Hematopoietic multipotent progenitor cell treated with erythropoietin and hydrocortisone succinate and interleukin-3 and kit ligand, for 17 days (in vitro differentiated cells): ENCODE results near the gene CAV1.

Experiments
- DNase-seq: peaks from one replicate; pipeline ENCODE4 v3.0.0-alpha.2; 2015; ENCODE audit warnings: low spot score

CAV1 gene

DNA sequence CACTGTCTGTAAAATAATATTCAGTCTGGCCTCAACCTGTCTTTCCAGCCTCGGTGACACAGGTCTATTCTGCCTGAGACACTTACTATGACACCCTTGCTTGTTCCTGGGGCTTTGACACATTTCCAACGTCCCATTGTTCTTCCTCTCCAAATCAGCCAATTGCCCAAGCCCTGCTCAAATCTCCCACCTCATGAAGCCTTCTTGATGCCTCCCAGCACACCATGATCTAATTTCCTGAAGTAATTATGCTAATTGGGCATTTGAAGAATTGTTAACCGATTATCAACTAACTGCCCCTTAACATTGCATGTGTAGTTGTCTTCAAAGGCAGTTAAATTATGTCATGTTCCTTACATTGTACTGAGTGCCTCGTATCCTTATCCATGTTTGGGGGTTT, 33.1 kb downstream of the CAV1 start:
- DNase-seq = no peak

DNA sequence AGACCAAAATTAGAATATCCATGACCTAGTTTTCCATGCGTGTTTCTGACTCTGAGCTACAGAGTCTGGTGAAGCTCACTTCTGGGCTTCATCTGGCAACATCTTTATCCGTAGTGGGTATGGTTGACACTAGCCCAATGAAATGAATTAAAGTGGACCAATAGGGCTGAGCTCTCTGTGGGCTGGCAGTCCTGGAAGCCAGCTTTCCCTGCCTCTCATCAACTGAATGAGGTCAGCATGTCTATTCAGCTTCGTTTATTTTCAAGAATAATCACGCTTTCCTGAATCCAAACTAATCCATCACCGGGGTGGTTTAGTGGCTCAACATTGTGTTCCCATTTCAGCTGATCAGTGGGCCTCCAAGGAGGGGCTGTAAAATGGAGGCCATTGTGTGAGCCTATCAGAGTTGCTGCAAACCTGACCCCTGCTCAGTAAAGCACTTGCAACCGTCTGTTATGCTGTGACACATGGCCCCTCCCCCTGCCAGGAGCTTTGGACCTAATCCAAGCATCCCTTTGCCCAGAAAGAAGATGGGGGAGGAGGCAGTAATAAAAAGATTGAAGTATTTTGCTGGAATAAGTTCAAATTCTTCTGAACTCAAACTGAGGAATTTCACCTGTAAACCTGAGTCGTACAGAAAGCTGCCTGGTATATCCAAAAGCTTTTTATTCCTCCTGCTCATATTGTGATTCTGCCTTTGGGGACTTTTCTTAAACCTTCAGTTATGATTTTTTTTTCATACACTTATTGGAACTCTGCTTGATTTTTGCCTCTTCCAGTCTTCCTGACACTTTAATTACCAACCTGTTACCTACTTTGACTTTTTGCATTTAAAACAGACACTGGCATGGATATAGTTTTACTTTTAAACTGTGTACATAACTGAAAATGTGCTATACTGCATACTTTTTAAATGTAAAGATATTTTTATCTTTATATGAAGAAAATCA, 35.5 kb downstream of the CAV1 start:
- no peak for DNase-seq

- no peak for DNase-seq
These were observed 37.1 kb downstream of the CAV1 start for GRCh38 chr7:116561697-116562483.

- no peak for DNase-seq
These were observed 37.8 kb downstream of the CAV1 start for GRCh38 chr7:116562529-116563121.

DNA sequence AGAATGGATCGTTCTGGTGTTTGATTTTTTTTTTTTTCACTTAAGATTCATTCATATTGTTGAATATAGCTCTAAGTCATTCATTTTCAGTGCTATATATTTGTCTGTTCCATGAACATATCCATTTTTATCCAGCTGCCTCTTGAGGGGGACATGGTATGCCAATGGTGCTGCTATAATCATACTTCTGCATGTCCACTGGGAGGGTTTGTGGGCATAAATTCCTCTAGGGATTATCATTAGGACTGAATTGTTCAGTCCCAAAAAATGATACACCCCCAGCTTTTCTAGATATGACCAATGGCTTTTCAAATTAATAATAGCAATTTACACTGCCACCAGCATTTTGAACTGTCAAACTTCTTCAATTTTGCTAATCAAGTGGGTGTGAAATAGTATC, 41.1 kb downstream of the CAV1 start:
- DNase-seq = no peak

DNA sequence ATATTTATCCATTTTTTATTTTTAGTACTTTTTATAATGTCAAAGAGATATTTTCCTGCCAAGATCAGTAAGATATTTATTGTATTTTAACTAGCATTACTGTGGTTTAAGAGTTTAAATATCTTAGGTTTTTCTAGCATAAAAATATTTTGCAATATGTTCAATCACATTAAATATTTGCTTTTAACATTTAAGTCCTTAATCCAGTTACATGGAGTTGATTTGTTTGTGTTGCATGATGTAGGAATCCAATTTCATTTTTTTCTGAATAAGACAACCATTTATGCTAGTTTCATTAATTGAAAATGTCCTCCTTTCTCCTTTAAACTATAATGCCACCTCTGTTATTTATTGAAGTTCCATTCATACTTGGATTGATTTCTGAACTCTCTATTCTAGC, 41.8 kb downstream of the CAV1 start:
- no peak for DNase-seq

DNA sequence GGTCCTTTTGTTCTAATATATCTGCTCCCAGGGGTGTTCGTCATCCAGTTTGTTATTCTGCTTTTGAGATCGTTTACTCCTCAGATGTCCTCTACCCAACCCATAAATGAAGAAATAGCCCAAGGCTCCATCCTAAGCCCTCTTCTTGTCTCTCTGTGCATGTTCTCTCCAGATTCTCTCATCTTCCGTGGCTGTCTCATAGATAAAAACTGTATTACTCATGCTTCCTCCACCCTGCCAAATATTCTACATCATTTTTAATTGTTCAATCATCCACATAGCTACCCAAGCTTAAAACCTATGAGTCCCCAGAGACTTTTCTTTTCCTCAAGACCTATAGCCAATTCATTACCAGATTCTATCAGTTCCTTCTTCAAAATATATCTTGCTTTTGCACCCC, 44.9 kb downstream of the CAV1 start:
- DNase-seq = no peak

GRCh38 chr7:116570306-116570705, 45.5 kb downstream of the CAV1 start:
- no peak for DNase-seq

DNA sequence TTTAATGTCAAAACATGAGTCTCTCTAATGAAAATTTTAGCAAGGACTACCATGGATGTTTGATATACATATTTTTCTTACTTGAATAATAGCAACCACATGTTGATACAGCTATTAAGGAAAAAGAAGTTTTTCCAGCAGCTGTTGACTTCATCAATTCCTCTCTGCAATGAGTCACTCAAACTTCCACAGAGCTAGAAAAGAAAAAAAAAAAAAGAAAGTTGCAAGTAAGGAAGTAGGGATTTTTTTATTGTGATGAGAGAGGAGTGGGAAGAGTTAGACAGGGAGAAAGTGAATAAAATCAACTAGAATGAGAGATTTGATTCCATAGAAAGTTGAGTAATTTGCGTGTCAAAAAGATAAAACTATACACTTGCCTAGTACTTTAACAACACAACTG, 46.2 kb downstream of the CAV1 start:
- DNase-seq = no peak

DNA sequence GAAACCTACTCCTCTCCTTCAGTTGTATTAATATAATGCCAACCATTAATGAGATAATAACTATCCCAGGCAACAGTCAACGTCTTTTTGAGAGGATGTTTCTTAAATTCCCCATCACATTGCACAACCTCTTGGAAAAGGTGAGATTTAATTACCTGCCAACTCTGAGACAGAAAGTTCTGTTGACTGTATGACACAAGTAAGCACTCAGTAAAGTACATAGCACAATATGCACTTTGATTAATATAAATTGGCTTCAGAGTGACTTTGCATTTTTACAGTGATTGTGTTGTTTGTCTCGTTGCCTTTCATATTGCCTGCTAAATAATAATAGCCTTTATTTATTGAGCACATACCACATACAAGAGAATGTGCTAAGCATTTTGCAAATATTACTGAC, 46.7 kb downstream of the CAV1 start:
- DNase-seq = no peak

- no peak for DNase-seq
These were observed 47.2 kb downstream of the CAV1 start for GRCh38 chr7:116572036-116572435.

- no peak for DNase-seq
These were observed 48.7 kb downstream of the CAV1 start for GRCh38 chr7:116573541-116573940.

DNA sequence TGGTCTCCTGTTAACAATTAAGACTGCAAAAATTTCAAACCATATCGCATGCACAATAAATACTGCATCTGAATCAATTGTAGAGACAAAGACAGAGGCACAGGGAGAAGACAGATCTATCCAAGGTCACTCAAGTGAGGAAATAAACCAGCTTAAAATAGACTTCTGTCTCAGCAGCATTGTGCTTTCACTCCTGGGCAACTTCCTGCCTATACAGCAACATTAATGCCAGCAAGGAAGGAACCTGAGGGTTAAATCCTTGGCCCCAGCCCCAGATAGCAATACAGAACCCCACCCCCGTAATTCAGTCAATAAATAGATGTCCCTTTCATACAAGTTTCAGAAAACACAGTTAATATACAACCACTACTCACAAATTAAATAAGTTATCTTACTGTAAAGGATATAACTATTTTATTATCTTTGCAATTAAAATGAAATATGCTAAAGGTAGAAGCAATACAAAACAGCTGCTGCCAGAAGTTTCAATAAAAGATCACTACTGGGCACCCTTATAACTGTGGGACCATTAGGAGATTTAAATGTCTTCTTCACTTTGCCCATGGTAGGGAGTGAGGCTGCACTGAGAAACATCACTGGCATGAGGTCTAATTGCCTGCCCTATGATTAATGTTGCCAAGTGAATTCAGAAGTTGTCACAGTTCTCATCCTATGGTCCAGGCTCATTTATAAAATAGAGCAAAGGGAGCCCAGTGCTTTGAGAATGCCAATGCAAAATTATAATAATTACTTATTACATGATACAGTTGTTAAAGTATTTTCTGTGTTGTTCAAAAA, 49.4 kb downstream of the CAV1 start:
- no peak for DNase-seq

GRCh38 chr7:116575853-116576252, 51.0 kb downstream of the CAV1 start:
- DNase-seq = no peak

- DNase-seq = no peak
These were observed 51.8 kb downstream of the CAV1 start for GRCh38 chr7:116576350-116577319.

GRCh38 chr7:116577320-116577871, 52.6 kb downstream of the CAV1 start:
- DNase-seq = no peak

GRCh38 chr7:116578526-116578925, 53.7 kb downstream of the CAV1 start:
- no peak for DNase-seq

- no peak for DNase-seq
These were observed 54.5 kb downstream of the CAV1 start for GRCh38 chr7:116579322-116579721.

DNA sequence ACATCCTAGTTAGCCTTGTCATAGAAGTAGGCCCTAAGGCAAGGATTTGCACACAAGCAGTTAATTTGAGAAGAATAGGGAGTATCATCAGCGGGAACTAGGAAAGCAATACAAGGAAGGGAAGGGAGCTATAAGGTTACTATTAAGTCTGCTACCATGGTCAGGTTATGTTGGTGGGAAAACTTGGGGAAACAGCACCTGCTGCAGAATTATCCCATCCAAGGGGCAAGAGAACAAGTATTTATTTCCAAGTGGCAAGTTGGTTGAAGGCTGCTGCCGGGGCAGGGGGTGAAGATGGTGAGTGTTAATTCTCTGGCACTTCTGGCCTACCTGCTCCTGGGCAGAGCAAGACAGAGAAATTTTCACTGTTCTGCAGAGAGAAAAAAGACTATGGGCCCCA, 55.0 kb downstream of the CAV1 start:
- no peak for DNase-seq

DNA sequence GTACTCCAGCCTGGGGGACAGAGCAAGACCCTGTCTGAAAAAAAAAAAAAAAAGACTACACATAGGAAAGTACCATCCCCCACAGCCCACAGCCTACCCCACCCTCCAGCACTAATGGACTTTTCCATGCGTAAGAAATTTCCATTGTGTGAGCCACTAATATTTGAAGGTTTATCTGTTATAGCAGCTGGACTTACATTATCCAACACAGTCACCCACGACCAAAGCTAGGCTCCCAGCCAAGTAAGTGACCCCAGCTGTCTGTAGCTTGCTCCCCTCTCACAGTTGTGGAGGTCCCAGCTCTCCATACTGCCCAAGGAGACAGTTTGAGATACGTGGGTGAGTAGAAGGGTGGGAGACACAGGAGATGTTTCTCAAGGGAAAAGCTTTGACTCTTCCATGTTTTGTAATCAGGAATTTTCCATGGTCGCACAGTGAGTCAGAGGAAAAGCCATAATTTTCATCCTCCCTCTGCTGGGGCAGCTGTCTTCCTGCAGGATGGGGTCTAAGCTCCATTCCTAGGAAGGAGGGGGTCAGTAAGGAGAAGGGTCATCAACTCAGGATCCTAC, 57.4 kb downstream of the CAV1 start:
- DNase-seq = no peak
